GM23248 (cell line): ENCODE measurements around the gene KRT33B. TPM values are rescaled to one million over a fixed set of nuclear protein-coding genes. Genes with fewer than 3 reads are reported as not detected.
A peak's percentile ranks its signal among the peaks of the same experiment; 100 is the strongest.

ENCODE experiments used
- DNase-seq: peaks from one replicate; pipeline ENCODE4 v3.0.0-alpha.2; 2015
- H2AFZ ChIP-seq: fragments of 200-600 bp; sonication (generic); 2 replicates; pipeline ENCODE4 v1.6.1; 2016; ENCODE audit warnings: antibody characterized with exemption
- H3F3A ChIP-seq: fragments of 200-600 bp; sonication (generic); 2 replicates; pipeline ENCODE4 v1.6.1; 2016; ENCODE audit warnings: mild to moderate bottlenecking, antibody characterized with exemption, mixed run types; ENCODE audit not compliant: insufficient read depth
- H3K27ac ChIP-seq: fragments of 200-600 bp; sonication (generic); 2 replicates; pipeline ENCODE4 v1.5.1; 2016; ENCODE audit warnings: mild to moderate bottlenecking
- H3K27me3 ChIP-seq: fragments of 200-600 bp; sonication (generic); replicated peaks from 2 replicates; pipeline ENCODE4 v1.6.1; 2016; ENCODE audit warnings: mild to moderate bottlenecking; ENCODE audit not compliant: insufficient read depth
- H3K36me3 ChIP-seq: fragments of 200-600 bp; sonication (generic); 2 replicates; pipeline ENCODE4 v1.6.1; 2016; ENCODE audit warnings: low read depth, mild to moderate bottlenecking
- H3K4me1 ChIP-seq: fragments of 200-600 bp; sonication (generic); 2 replicates; pipeline ENCODE4 v1.6.1; 2016; ENCODE audit warnings: mild to moderate bottlenecking; ENCODE audit not compliant: insufficient read depth
- H3K4me2 ChIP-seq: fragments of 200-600 bp; sonication (generic); one replicate; pipeline ENCODE4 v1.6.1; 2016; ENCODE audit warnings: mild to moderate bottlenecking; ENCODE audit not compliant: unreplicated experiment
- H3K4me3 ChIP-seq: fragments of 200-600 bp; sonication (generic); 2 replicates; pipeline ENCODE4 v1.5.1; 2016; ENCODE audit warnings: mild to moderate bottlenecking
- H3K79me2 ChIP-seq: fragments of 200-600 bp; sonication (generic); 2 replicates; pipeline ENCODE4 v1.6.1; 2016; ENCODE audit warnings: mild to moderate bottlenecking; ENCODE audit not compliant: insufficient read depth
- H3K9ac ChIP-seq: fragments of 200-600 bp; sonication (generic); 2 replicates; pipeline ENCODE4 v1.6.1; 2016; ENCODE audit warnings: mild to moderate bottlenecking
- H3K9me2 ChIP-seq: fragments of 200-600 bp; sonication (generic); 2 replicates; pipeline ENCODE4 v1.6.1; 2016; ENCODE audit warnings: mixed run types, mild to moderate bottlenecking, moderate library complexity; ENCODE audit not compliant: insufficient read depth
- H3K9me3 ChIP-seq: fragments of 200-600 bp; sonication (generic); one replicate; pipeline ENCODE4 v1.6.1; 2017; ENCODE audit warnings: low read depth
- H4K20me1 ChIP-seq: fragments of 200-600 bp; sonication (generic); 2 replicates; pipeline ENCODE4 v1.6.0; 2016; ENCODE audit not compliant: insufficient read depth
- EZH2 ChIP-seq: fragments of 200-600 bp; sonication (generic); IDR thresholded peaks from 2 replicates; pipeline ENCODE4 v1.6.1; 2018; ENCODE audit warnings: antibody characterized with exemption, mild to moderate bottlenecking; ENCODE audit not compliant: insufficient read depth, poor library complexity, severe bottlenecking
- EZH2phosphoT487 ChIP-seq: fragments of 200-600 bp; sonication (generic); IDR thresholded peaks from 2 replicates; pipeline ENCODE4 v1.6.1; 2018; ENCODE audit warnings: antibody characterized with exemption, moderate library complexity, mild to moderate bottlenecking, low read depth; ENCODE audit not compliant: insufficient read depth
- WGBS, 2 experiments: methylation state at CpG; one replicate each; pipeline ENCODE4 v1.1.6; 2015 to 2017; ENCODE audit warnings: low lambda C conversion rate in 2 of 2, low coverage in 1 of 2; ENCODE audit errors: missing lambda C conversion rate in 2 of 2; 5-methylcytosine and 5-hydroxymethylcytosine counted together
- in situ Hi-C: fragments of 300-500 bp; cut with MboI; formaldehyde crosslinking; loops from 2 replicates; pipeline ENCODE4 v1.15.0; 2020
- polyA plus RNA-seq: library from polyadenylated mRNA; unstranded; fragments of >200 nt; fragmentation: Nextera tagmentation; extraction: Ambion mirVana; gene quantifications from 2 replicates; pipeline ENCODE4 v1.2.1, GENCODE V29; 2016
- total RNA-seq: library from RNA; depleted of rRNA; stranded (reverse); fragments of >200 nt; shearing (Covaris generic); gene quantifications from 2 replicates; pipeline ENCODE4 v1.2.3, GENCODE V29; 2014

The KRT33B gene
- total and polyA plus RNA-seq, 2 experiments from 2014 or later = 0.76 to 1.0 TPM

GRCh38 chr17:41339571-41340172, 29.9 kb downstream of the KRT33B start:
- in situ Hi-C loops = loop anchor here (25.0 kb wide), 1 partner anchor 323 kb away; no protein-coding TSS in a partner anchor
- Histone ChIP-seq H3K9ac (no peak overlapping the region), H3K4me1 (no peaks in the 10 kb centered on the region), H3K9me2 (no peaks in the 10 kb centered on the region), H4K20me1 (no peaks in the 10 kb centered on the region), H2AFZ (0 out of 2 replicates have a peak overlapping the region, but pooled peaks have one; percentile 24), H3F3A (peaks cover 11% of the 10 kb centered on the region; the same call in 1 of the 2 replicates), H3K79me2 (no peaks in the 10 kb centered on the region), H3K9me3 (no peaks in the 10 kb centered on the region), H3K27ac (no peak overlapping the region), H3K36me3 (no peaks in the 10 kb centered on the region), H3K4me2 (no peak overlapping the region), H3K4me3 (no peak overlapping the region), H3K27me3 (no peaks in the 10 kb centered on the region)
- 52 to 54% methylated on average over 2 of the region's 2 CpGs for WGBS, 2 experiments
- TF ChIP-seq EZH2 (no peak), EZH2phosphoT487 (no peak)
- no peak for DNase-seq

- Histone ChIP-seq H2AFZ (0 out of 2 replicates have a peak overlapping the region, but pooled peaks have one; percentile 24), H3K9me2 (no peaks in the 10 kb centered on the region), H3K36me3 (no peaks in the 10 kb centered on the region), H3F3A (peaks cover 11% of the 10 kb centered on the region; the same call in 1 of the 2 replicates), H3K4me3 (no peak overlapping the region), H3K27ac (no peak overlapping the region), H3K4me2 (no peak overlapping the region), H3K9me3 (no peaks in the 10 kb centered on the region), H3K27me3 (no peaks in the 10 kb centered on the region), H3K79me2 (no peaks in the 10 kb centered on the region), H3K9ac (no peak overlapping the region), H4K20me1 (no peaks in the 10 kb centered on the region), H3K4me1 (no peaks in the 10 kb centered on the region)
- in situ Hi-C loops = loop anchor here (25.0 kb wide), 1 partner anchor 323 kb away; no protein-coding TSS in a partner anchor
- peak; percentile 46 for DNase-seq
- no peak for TF ChIP-seq EZH2
- TF ChIP-seq EZH2phosphoT487 = no peak
- 54% methylated on average over 5 of the region's 5 CpGs for WGBS, 2 experiments
Measured at GRCh38 chr17:41338961-41339485, 30.6 kb downstream of the KRT33B start.

- H3K4me3 ChIP-seq = no peak overlapping the region
- H3K4me1 ChIP-seq = no peaks in the 10 kb centered on the region
- no peaks in the 10 kb centered on the region for H4K20me1 ChIP-seq
- H3K9ac ChIP-seq = no peak overlapping the region
- peaks cover 11% of the 10 kb centered on the region; the same call in 1 of the 2 replicates for H3F3A ChIP-seq
- H3K27me3 ChIP-seq = no peaks in the 10 kb centered on the region
- no peaks in the 10 kb centered on the region for H3K9me3 ChIP-seq
- 95 to 100% methylated on average over 1 of the region's 1 CpG for WGBS, 2 experiments
- no peaks in the 10 kb centered on the region for H3K36me3 ChIP-seq
- no peak overlapping the region for H3K4me2 ChIP-seq
- in situ Hi-C loops = loop anchor here (25.0 kb wide), 1 partner anchor 327 kb away; no protein-coding TSS in a partner anchor
- no peak for TF ChIP-seq EZH2phosphoT487
- TF ChIP-seq EZH2 = no peak
- no peaks in the 10 kb centered on the region for H3K79me2 ChIP-seq
- no peak overlapping the region for H2AFZ ChIP-seq
- H3K27ac ChIP-seq = no peak overlapping the region
- no peaks in the 10 kb centered on the region for H3K9me2 ChIP-seq
- DNase-seq = no peak
Measured at GRCh38 chr17:41335747-41336146, 33.9 kb downstream of the KRT33B start.

GRCh38 chr17:41334385-41335305, 35.0 kb downstream of the KRT33B start:
- Histone ChIP-seq H3K9me2 (no peaks in the 10 kb centered on the region), H3K4me1 (no peaks in the 10 kb centered on the region), H3K27me3 (no peaks in the 10 kb centered on the region), H3K4me2 (no peak overlapping the region), H3K36me3 (no peaks in the 10 kb centered on the region), H3K27ac (no peak overlapping the region), H2AFZ (no peak overlapping the region), H3K9ac (no peak overlapping the region), H3K79me2 (no peaks in the 10 kb centered on the region), H3K9me3 (no peaks in the 10 kb centered on the region), H4K20me1 (no peaks in the 10 kb centered on the region), H3F3A (peaks cover 11% of the 10 kb centered on the region; the same call in 1 of the 2 replicates), H3K4me3 (no peak overlapping the region)
- DNase-seq = peak; percentile 5
- 88 to 96% methylated on average over 5 to 6 of the region's 6 CpGs for WGBS, 2 experiments
- TF ChIP-seq EZH2phosphoT487 (no peak), EZH2 (no peak)
- in situ Hi-C loops = loop anchor here (25.0 kb wide), 1 partner anchor 328 kb away; no protein-coding TSS in a partner anchor
